ENCODE results near the gene LUZP1.

DNA sequence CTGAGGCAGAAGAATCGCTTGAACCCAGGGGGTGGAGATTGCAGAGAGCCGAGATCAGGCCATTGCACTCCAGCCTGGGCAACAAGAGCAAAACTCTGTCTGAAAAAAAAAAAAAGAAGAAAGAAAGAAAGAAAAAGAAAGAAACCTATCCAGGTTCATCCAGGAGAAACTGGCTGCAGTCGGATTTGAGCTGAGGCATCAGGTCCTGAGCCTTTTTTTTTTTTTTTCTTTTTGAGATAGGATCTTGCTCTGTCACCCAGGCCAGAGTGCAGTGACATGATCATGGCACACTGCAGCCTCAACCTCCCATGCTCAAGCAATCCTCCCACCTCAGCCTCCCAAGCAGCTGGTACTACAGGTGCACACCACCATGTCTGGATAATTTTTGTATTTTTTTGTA lies 22.5 kb upstream of the LUZP1 start:
- TF ChIP-seq NR1H2 (CRISPR knock-in tag; IDR thresholded peaks at IDR 0.05) (no peak), NFE2L1 (CRISPR knock-in tag; IDR thresholded peaks at IDR 0.05) (no peak), TCF7 (CRISPR knock-in tag; IDR thresholded peaks at IDR 0.05; ENCODE audit: low read depth) (no peak), SP1 (CRISPR knock-in tag; conservative IDR thresholded peaks at IDR 0.05) (no peak), ZNF121 (CRISPR knock-in tag; IDR thresholded peaks at IDR 0.05) (no peak)
- TF ChIP-seq, protein P1, sequence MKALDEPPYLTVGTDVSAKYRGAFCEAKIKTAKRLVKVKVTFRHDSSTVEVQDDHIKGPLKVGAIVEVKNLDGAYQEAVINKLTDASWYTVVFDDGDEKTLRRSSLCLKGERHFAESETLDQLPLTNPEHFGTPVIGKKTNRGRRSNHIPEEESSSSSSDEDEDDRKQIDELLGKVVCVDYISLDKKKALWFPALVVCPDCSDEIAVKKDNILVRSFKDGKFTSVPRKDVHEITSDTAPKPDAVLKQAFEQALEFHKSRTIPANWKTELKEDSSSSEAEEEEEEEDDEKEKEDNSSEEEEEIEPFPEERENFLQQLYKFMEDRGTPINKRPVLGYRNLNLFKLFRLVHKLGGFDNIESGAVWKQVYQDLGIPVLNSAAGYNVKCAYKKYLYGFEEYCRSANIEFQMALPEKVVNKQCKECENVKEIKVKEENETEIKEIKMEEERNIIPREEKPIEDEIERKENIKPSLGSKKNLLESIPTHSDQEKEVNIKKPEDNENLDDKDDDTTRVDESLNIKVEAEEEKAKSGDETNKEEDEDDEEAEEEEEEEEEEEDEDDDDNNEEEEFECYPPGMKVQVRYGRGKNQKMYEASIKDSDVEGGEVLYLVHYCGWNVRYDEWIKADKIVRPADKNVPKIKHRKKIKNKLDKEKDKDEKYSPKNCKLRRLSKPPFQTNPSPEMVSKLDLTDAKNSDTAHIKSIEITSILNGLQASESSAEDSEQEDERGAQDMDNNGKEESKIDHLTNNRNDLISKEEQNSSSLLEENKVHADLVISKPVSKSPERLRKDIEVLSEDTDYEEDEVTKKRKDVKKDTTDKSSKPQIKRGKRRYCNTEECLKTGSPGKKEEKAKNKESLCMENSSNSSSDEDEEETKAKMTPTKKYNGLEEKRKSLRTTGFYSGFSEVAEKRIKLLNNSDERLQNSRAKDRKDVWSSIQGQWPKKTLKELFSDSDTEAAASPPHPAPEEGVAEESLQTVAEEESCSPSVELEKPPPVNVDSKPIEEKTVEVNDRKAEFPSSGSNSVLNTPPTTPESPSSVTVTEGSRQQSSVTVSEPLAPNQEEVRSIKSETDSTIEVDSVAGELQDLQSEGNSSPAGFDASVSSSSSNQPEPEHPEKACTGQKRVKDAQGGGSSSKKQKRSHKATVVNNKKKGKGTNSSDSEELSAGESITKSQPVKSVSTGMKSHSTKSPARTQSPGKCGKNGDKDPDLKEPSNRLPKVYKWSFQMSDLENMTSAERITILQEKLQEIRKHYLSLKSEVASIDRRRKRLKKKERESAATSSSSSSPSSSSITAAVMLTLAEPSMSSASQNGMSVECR (CRISPR knock-in tag; IDR thresholded peaks at IDR 0.05; ENCODE audit: borderline replicate concordance), result no peak
- TF ChIP-seq, protein P2, sequence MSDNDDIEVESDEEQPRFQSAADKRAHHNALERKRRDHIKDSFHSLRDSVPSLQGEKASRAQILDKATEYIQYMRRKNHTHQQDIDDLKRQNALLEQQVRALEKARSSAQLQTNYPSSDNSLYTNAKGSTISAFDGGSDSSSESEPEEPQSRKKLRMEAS (CRISPR knock-in tag; IDR thresholded peaks at IDR 0.05), result no peak
- TF ChIP-seq, protein P3, sequence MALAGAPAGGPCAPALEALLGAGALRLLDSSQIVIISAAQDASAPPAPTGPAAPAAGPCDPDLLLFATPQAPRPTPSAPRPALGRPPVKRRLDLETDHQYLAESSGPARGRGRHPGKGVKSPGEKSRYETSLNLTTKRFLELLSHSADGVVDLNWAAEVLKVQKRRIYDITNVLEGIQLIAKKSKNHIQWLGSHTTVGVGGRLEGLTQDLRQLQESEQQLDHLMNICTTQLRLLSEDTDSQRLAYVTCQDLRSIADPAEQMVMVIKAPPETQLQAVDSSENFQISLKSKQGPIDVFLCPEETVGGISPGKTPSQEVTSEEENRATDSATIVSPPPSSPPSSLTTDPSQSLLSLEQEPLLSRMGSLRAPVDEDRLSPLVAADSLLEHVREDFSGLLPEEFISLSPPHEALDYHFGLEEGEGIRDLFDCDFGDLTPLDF (CRISPR knock-in tag; IDR thresholded peaks at IDR 0.05), result no peak
- TF ChIP-seq, protein P4, sequence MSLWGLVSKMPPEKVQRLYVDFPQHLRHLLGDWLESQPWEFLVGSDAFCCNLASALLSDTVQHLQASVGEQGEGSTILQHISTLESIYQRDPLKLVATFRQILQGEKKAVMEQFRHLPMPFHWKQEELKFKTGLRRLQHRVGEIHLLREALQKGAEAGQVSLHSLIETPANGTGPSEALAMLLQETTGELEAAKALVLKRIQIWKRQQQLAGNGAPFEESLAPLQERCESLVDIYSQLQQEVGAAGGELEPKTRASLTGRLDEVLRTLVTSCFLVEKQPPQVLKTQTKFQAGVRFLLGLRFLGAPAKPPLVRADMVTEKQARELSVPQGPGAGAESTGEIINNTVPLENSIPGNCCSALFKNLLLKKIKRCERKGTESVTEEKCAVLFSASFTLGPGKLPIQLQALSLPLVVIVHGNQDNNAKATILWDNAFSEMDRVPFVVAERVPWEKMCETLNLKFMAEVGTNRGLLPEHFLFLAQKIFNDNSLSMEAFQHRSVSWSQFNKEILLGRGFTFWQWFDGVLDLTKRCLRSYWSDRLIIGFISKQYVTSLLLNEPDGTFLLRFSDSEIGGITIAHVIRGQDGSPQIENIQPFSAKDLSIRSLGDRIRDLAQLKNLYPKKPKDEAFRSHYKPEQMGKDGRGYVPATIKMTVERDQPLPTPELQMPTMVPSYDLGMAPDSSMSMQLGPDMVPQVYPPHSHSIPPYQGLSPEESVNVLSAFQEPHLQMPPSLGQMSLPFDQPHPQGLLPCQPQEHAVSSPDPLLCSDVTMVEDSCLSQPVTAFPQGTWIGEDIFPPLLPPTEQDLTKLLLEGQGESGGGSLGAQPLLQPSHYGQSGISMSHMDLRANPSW (CRISPR knock-in tag; conservative IDR thresholded peaks at IDR 0.05; ENCODE audit: low read depth), result no peak
- TF ChIP-seq, protein P5, sequence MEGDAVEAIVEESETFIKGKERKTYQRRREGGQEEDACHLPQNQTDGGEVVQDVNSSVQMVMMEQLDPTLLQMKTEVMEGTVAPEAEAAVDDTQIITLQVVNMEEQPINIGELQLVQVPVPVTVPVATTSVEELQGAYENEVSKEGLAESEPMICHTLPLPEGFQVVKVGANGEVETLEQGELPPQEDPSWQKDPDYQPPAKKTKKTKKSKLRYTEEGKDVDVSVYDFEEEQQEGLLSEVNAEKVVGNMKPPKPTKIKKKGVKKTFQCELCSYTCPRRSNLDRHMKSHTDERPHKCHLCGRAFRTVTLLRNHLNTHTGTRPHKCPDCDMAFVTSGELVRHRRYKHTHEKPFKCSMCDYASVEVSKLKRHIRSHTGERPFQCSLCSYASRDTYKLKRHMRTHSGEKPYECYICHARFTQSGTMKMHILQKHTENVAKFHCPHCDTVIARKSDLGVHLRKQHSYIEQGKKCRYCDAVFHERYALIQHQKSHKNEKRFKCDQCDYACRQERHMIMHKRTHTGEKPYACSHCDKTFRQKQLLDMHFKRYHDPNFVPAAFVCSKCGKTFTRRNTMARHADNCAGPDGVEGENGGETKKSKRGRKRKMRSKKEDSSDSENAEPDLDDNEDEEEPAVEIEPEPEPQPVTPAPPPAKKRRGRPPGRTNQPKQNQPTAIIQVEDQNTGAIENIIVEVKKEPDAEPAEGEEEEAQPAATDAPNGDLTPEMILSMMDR (IDR thresholded peaks at IDR 0.05), result no peak
